GM23248 (cell line): Measurements from ENCODE around the gene ZNF608. TPM values are rescaled to one million over a fixed set of nuclear protein-coding genes. Genes with fewer than 3 reads are reported as not detected.

Experiments
- DNase-seq: peaks from one replicate; pipeline ENCODE4 v3.0.0-alpha.2; 2015
- H2AFZ ChIP-seq: fragments of 200-600 bp; sonication (generic); 2 replicates; pipeline ENCODE4 v1.6.1; 2016; ENCODE audit warnings: antibody characterized with exemption
- H3F3A ChIP-seq: fragments of 200-600 bp; sonication (generic); 2 replicates; pipeline ENCODE4 v1.6.1; 2016; ENCODE audit warnings: mild to moderate bottlenecking, antibody characterized with exemption, mixed run types; ENCODE audit not compliant: insufficient read depth
- H3K27ac ChIP-seq: fragments of 200-600 bp; sonication (generic); 2 replicates; pipeline ENCODE4 v1.5.1; 2016; ENCODE audit warnings: mild to moderate bottlenecking
- H3K27me3 ChIP-seq: fragments of 200-600 bp; sonication (generic); replicated peaks from 2 replicates; pipeline ENCODE4 v1.6.1; 2016; ENCODE audit warnings: mild to moderate bottlenecking; ENCODE audit not compliant: insufficient read depth
- H3K36me3 ChIP-seq: fragments of 200-600 bp; sonication (generic); 2 replicates; pipeline ENCODE4 v1.6.1; 2016; ENCODE audit warnings: low read depth, mild to moderate bottlenecking
- H3K4me1 ChIP-seq: fragments of 200-600 bp; sonication (generic); 2 replicates; pipeline ENCODE4 v1.6.1; 2016; ENCODE audit warnings: mild to moderate bottlenecking; ENCODE audit not compliant: insufficient read depth
- H3K4me2 ChIP-seq: fragments of 200-600 bp; sonication (generic); one replicate; pipeline ENCODE4 v1.6.1; 2016; ENCODE audit warnings: mild to moderate bottlenecking; ENCODE audit not compliant: unreplicated experiment
- H3K4me3 ChIP-seq: fragments of 200-600 bp; sonication (generic); 2 replicates; pipeline ENCODE4 v1.5.1; 2016; ENCODE audit warnings: mild to moderate bottlenecking
- H3K79me2 ChIP-seq: fragments of 200-600 bp; sonication (generic); 2 replicates; pipeline ENCODE4 v1.6.1; 2016; ENCODE audit warnings: mild to moderate bottlenecking; ENCODE audit not compliant: insufficient read depth
- H3K9ac ChIP-seq: fragments of 200-600 bp; sonication (generic); 2 replicates; pipeline ENCODE4 v1.6.1; 2016; ENCODE audit warnings: mild to moderate bottlenecking
- H3K9me2 ChIP-seq: fragments of 200-600 bp; sonication (generic); 2 replicates; pipeline ENCODE4 v1.6.1; 2016; ENCODE audit warnings: mixed run types, mild to moderate bottlenecking, moderate library complexity; ENCODE audit not compliant: insufficient read depth
- H3K9me3 ChIP-seq: fragments of 200-600 bp; sonication (generic); one replicate; pipeline ENCODE4 v1.6.1; 2017; ENCODE audit warnings: low read depth
- H4K20me1 ChIP-seq: fragments of 200-600 bp; sonication (generic); 2 replicates; pipeline ENCODE4 v1.6.0; 2016; ENCODE audit not compliant: insufficient read depth
- EZH2 ChIP-seq: fragments of 200-600 bp; sonication (generic); IDR thresholded peaks from 2 replicates; pipeline ENCODE4 v1.6.1; 2018; ENCODE audit warnings: antibody characterized with exemption, mild to moderate bottlenecking; ENCODE audit not compliant: insufficient read depth, poor library complexity, severe bottlenecking
- EZH2phosphoT487 ChIP-seq: fragments of 200-600 bp; sonication (generic); IDR thresholded peaks from 2 replicates; pipeline ENCODE4 v1.6.1; 2018; ENCODE audit warnings: antibody characterized with exemption, moderate library complexity, mild to moderate bottlenecking, low read depth; ENCODE audit not compliant: insufficient read depth
- WGBS, 2 experiments: methylation state at CpG; one replicate each; pipeline ENCODE4 v1.1.6; 2015 to 2017; ENCODE audit warnings: low lambda C conversion rate in 2 of 2, low coverage in 1 of 2; ENCODE audit errors: missing lambda C conversion rate in 2 of 2; 5-methylcytosine and 5-hydroxymethylcytosine counted together
- in situ Hi-C: fragments of 300-500 bp; cut with MboI; formaldehyde crosslinking; loops from 2 replicates; pipeline ENCODE4 v1.15.0; 2020
- polyA plus RNA-seq: library from polyadenylated mRNA; unstranded; fragments of >200 nt; fragmentation: Nextera tagmentation; extraction: Ambion mirVana; gene quantifications from 2 replicates; pipeline ENCODE4 v1.2.1, GENCODE V29; 2016
- total RNA-seq: library from RNA; depleted of rRNA; stranded (reverse); fragments of >200 nt; shearing (Covaris generic); gene quantifications from 2 replicates; pipeline ENCODE4 v1.2.3, GENCODE V29; 2014

Gene ZNF608
- total and polyA plus RNA-seq, 2 experiments from 2014 or later, result 1.4 to 2.4 TPM

GRCh38 chr5:124732428-124733328, 13.8 kb downstream of the ZNF608 start:
- H3K9me2 ChIP-seq, result no peaks in the 10 kb centered on the region
- H3K4me3 ChIP-seq, result no peak overlapping the region
- no peak overlapping the region for H3K27ac ChIP-seq
- H3K4me2 ChIP-seq, result no peak overlapping the region
- peaks cover 25% of the 10 kb centered on the region for H3K4me1 ChIP-seq
- H3F3A ChIP-seq, result peaks cover 21% of the 10 kb centered on the region
- TF ChIP-seq EZH2 (no peak), EZH2phosphoT487 (no peak)
- no peaks in the 10 kb centered on the region for H4K20me1 ChIP-seq
- H2AFZ ChIP-seq, result no peak overlapping the region
- no peak for DNase-seq
- no peaks in the 10 kb centered on the region for H3K79me2 ChIP-seq
- no peaks in the 10 kb centered on the region for H3K9me3 ChIP-seq
- H3K36me3 ChIP-seq, result no peaks in the 10 kb centered on the region
- no peak overlapping the region for H3K9ac ChIP-seq
- H3K27me3 ChIP-seq, result no peaks in the 10 kb centered on the region
- in situ Hi-C loops, result no loop called here
- WGBS, 2 experiments, result 94 to 97% methylated on average over 3 of the region's 3 CpGs

GRCh38 chr5:124730381-124730780, 16.1 kb downstream of the ZNF608 start:
- Histone ChIP-seq H3K9me2 (no peaks in the 10 kb centered on the region), H3K4me3 (no peak overlapping the region), H3K4me2 (no peak overlapping the region), H3K9ac (no peak overlapping the region), H3F3A (peaks cover 2% of the 10 kb centered on the region), H3K27ac (no peak overlapping the region), H3K9me3 (no peaks in the 10 kb centered on the region), H3K79me2 (no peaks in the 10 kb centered on the region; the same call in 1 of the 2 replicates), H3K27me3 (no peaks in the 10 kb centered on the region), H3K4me1 (peaks cover 8% of the 10 kb centered on the region), H2AFZ (no peak overlapping the region), H4K20me1 (no peaks in the 10 kb centered on the region), H3K36me3 (no peaks in the 10 kb centered on the region)
- TF ChIP-seq EZH2, result no peak
- no peak for TF ChIP-seq EZH2phosphoT487
- in situ Hi-C loops, result no loop called here
- 98 to 100% methylated on average over 2 of the region's 2 CpGs for WGBS, 2 experiments
- no peak for DNase-seq

- H3K36me3 ChIP-seq, result no peaks in the 10 kb centered on the region
- in situ Hi-C loops, result no loop called here
- peak; percentile 35 for DNase-seq
- H2AFZ ChIP-seq, result no peak overlapping the region
- H3K9ac ChIP-seq, result no peak overlapping the region
- H3K9me2 ChIP-seq, result no peaks in the 10 kb centered on the region
- no peaks in the 10 kb centered on the region for H3K27me3 ChIP-seq
- no peak overlapping the region for H3K4me3 ChIP-seq
- H3F3A ChIP-seq, result no peaks in the 10 kb centered on the region
- H4K20me1 ChIP-seq, result no peaks in the 10 kb centered on the region
- H3K4me1 ChIP-seq, result peaks cover 5% of the 10 kb centered on the region; the same call in 1 of the 2 replicates
- H3K9me3 ChIP-seq, result no peaks in the 10 kb centered on the region
- WGBS, 2 experiments, result 69 to 79% methylated on average over 1 of the region's 1 CpG
- no peak overlapping the region for H3K4me2 ChIP-seq
- H3K79me2 ChIP-seq, result no peaks in the 10 kb centered on the region; the same call in 1 of the 2 replicates
- TF ChIP-seq EZH2phosphoT487, result 0 out of 2 replicates have a peak, but pooled peaks have one; percentile 58
- no peak for TF ChIP-seq EZH2
- no peak overlapping the region for H3K27ac ChIP-seq
Measured at GRCh38 chr5:124729720-124730359, 16.6 kb downstream of the ZNF608 start.

GRCh38 chr5:124728968-124729332, 17.5 kb downstream of the ZNF608 start:
- no peaks in the 10 kb centered on the region for H4K20me1 ChIP-seq
- no peaks in the 10 kb centered on the region for H3K36me3 ChIP-seq
- H3K9me2 ChIP-seq, result no peaks in the 10 kb centered on the region
- H3K9me3 ChIP-seq, result no peaks in the 10 kb centered on the region
- TF ChIP-seq EZH2phosphoT487, result no peak
- no peak for TF ChIP-seq EZH2
- in situ Hi-C loops, result no loop called here
- H3K27me3 ChIP-seq, result no peaks in the 10 kb centered on the region
- no peak overlapping the region for H3K4me2 ChIP-seq
- no peak overlapping the region for H3K9ac ChIP-seq
- no peaks in the 10 kb centered on the region for H3F3A ChIP-seq
- H2AFZ ChIP-seq, result no peak overlapping the region
- H3K4me3 ChIP-seq, result no peak overlapping the region
- WGBS, 2 experiments, result 84 to 89% methylated on average over 5 of the region's 5 CpGs
- no peak overlapping the region for H3K27ac ChIP-seq
- H3K79me2 ChIP-seq, result no peaks in the 10 kb centered on the region; the same call in 1 of the 2 replicates
- no peaks in the 10 kb centered on the region for H3K4me1 ChIP-seq
- no peak for DNase-seq
